AG20443 (cell line): ENCODE data around the gene LRP11.

Source experiments
- DNase-seq: peaks from one replicate; pipeline ENCODE4 v3.0.0; 2012; ENCODE audit warnings: low spot score, mixed read lengths

LRP11 gene

DNA sequence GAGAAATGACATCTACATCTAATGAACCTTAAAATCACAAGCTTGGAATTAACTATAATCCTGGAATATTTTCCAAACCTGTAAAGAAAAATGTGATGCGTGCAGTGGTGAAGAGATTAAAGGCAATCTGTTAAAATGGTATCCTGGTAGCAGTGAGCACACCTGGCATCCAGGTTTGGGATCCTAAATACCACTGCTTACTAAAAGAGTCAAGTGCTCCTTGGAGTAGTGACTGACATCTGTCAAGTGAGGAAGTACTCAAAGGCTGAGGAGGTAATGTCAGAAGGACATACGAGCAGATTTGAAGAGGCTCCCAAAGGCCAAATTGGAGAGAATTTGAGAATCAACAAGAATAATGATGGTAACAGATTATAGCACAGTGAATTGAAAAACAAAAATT, 81.8 kb downstream of the LRP11 start:
- no peak for DNase-seq

DNA sequence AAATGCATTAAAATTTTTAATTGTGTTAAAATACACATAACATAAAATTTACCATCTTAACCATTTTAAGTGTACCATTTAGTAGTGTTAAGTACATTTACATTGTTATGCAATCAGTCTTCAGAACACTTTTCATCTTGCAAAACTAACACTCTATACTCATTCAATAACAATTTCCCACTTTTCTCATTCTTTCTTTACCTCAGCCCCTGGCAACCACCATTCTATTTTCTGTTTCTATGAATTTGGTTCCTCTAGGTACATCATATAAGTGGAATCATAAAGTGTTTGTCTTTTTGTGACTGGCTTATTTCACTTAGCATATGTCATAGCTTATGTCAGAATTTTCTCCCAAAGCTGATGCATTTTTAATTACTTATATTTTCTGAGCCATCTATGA, 82.4 kb downstream of the LRP11 start:
- no peak for DNase-seq

DNA sequence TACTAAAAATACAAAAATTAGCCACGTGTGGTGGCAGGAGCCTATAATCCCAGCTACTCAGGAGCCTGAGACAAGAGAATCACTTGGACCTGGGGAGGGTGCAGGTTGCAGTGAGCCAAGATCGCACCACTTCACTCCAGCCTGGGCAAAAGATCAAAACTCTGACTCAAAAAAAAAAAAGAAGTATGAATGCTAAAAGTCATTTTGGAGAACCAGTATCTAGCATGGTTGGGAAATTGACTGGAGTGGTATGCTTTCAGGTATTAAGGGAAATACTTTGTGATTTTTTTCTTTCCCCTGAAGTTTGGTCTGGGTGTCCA, 84.6 kb downstream of the LRP11 start:
- DNase-seq: no peak

DNA sequence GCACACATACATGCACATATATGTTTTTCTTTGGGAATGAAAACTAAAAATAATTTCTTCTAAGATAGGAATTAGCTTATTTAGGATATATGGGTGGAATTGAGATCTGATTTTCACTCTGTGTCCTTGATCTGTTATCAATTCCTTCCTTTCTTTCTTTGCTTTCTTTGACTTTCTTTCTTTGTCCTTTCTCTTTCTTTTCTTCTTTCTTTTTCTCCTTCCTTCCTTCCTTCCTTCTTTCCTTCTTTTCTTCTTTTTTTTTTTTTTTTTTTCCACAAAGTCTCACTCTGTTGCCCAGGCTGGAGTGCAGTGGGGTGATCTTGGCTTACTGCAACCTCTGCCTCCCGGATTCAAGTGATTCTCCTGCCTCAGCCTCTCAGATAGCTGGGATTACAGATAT, 86.5 kb downstream of the LRP11 start:
- no peak for DNase-seq

DNA sequence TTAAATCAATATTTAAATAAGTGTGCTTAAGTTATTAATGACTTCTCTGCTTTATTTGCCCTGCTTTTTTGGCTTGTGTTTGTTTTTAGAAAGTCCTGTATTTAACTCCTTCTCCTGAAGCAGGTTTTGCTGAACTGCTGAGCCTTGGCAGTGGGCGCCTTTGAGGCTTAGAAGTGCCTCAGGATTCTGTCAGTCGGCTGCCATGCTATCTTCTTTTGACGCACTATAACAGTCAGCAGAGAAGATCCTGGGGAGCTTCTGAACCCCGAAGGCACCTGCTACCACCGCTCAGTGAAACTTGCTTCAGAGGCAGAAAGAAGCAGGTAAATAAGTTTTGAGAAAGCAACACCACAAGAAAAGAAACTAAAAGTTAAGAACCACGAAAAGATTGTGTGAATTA, 92.2 kb downstream of the LRP11 start:
- DNase-seq: no peak

GRCh38 chr6:149771185-149771584, 93.0 kb downstream of the LRP11 start:
- DNase-seq: no peak

DNA sequence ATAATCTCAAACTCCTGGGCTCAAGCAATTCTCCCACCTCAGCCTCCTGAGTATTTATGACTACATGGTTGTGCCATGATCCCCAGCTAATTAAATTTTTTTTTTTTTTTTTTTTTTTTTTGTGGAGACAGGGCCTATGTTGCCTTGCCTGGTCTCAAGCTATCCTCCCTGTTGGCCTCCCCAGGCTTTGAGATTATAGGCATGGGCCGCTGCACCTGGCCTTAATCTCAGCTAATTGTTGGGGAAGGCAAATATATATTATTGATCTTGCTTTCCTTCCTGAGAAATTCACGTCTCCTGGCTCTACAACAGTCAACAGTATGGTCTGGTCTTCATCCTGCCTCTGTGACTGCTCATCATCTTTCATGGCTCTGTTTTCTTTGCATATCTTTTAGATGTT, 94.5 kb downstream of the LRP11 start:
- DNase-seq: no peak
